GM10847 (cell line): ENCODE data around the gene DOCK11.

Experiments used
- POLR2A ChIP-seq: IDR thresholded peaks from 2 replicates; pipeline ENCODE4 v1.6.1; 2011; ENCODE audit not compliant: insufficient read length; ENCODE audit errors: extremely low read depth

DOCK11 gene

DNA sequence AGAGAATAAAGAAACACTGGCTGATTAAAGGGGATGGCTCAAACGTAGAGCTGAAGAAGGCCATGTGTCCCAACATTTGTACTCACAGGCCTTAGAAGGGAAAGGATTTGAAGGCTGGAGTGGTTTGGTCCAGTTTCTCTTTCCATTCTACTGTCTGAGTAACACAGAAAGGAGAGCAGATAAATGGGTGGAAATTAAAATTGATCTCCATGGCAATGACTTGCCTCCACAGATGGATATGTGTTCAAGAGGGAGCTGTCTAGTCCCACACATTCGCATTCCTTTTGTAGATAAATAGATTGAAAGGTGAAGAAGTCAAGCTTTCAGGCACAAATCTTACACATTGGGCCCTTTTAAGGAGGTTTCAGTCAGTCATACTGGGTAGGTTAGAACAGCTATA is 74.6 kb downstream of the DOCK11 start:
- no peak for TF ChIP-seq POLR2A

DNA sequence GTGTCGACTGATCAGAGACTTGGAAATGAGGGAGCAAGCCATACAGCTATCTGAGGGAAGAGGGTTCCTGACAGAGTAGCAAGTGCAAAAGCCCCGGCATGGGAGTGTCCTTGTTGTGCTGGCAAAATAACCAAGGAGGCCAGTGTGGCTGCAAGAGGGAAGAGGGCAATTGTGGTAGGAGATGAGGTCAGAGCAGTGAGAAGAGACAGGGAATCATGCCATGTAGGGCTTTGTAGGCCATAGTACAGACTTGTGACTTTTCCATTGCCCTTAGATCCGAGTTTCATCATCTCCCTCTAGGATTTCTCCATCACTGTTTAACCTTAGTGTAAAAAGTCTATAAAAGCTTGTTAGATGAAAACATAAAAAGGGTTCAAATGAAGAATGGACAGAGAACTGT is 76.2 kb downstream of the DOCK11 start:
- no peak for TF ChIP-seq POLR2A

DNA sequence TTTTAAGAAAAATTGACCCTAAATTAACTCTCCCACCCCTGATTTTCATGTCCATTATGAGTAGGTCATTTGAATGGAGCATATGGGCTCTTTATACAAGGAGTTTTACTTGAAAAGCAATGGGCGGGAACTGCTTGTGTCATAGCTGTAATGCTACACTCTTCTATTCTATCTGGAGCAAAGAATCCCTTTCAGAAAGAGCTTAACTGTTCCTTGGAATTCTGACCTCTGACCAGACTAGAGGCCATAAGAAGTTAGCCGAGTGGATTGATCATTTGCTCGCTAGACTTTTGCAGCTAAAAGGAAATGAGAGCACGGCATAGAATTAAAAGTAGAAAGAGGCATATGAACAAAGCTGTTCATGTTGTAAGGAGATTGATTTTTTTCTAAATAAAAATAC is 79.1 kb downstream of the DOCK11 start:
- TF ChIP-seq POLR2A = no peak

DNA sequence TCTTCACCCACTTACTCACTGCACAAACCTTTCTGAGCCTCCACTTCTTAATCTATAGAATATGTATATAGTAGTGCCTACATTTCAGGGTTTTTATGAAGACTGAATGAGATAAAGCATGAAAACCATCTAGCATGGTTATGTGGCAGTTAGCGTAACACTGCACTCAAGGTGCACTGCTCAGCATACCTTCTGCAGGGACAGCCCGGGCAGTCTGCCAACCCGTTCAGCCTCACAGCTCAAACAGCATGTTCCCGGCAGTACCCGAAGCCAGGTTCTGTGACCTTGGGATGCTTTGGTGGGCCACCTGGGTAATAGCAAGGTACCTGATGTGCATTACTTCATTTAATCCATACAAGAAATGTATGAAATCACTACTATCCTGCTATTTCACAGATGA is 81.4 kb downstream of the DOCK11 start:
- TF ChIP-seq POLR2A = no peak

DNA sequence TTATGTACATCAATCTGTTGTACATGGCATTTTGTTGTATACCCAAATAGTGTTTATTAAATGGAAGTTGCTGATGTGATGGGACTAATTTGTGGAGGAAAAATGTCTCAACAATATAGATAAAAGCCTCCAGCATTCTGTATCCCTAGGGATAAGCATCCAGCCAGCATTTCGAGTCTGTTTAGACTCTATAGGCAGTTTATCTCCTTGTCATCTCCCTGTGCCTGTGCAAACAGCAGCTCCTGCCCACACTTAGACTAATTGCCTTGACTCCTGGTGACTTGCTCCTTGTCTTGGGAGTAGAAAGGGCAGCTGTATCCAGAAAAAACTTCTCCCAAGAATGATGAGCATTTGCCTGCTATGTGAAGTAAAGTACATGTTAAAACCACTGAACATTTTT is 83.8 kb downstream of the DOCK11 start:
- no peak for TF ChIP-seq POLR2A

DNA sequence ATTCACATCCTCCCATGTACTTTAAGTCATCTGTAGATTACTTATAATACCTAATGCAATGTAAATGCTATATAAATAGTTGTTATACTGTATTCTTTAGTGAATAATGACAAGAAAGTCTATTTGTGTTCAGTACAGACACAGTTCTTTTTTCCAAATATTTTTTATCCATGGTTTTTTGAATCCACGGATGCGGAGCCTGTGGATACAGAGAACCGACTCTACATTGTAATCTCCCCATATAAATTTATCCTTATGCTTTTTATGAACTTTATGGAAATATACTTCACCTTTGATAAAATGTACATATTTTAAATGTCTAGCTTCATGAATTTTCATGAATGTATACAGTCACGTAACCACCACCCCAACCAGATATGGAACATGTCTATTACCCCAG is 88.2 kb downstream of the DOCK11 start:
- no peak for TF ChIP-seq POLR2A

DNA sequence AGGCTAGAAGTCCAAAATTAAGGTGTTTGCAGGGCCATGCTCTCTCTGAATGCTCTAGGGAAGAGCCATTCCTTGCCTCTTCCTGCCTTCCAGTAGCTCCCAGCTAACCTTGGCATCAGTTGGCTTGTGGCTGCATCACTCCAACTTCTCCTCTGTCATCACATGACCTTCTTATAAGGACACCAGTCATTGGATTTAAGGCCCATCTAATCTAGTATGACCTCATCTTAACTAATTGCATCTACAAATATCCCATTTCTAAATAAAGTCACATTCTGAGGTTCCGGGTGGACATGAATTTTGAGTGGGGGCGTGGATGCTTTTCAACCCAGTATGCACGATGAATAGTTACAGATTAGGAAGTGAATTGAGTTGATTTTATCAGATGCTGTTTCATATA is 89.7 kb downstream of the DOCK11 start:
- no peak for TF ChIP-seq POLR2A

DNA sequence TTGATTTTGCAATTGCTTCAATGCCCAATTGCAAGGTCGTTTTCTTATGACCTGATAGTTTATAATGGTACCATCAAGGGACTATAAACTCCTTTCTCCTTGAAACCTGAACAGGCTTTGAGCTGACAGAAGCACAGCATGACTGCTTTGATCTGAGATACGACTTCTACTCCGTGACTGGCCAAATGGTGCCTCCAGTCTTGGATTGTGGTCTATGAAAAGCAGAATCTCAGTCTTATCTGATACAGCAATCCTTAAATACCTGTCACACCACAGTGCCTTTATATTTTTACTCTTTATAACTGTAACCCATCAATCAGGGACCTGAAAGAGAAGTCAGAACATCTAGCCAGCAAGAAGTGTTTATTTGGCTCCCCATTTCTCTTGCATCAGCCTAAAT is 93.1 kb downstream of the DOCK11 start:
- no peak for TF ChIP-seq POLR2A

DNA sequence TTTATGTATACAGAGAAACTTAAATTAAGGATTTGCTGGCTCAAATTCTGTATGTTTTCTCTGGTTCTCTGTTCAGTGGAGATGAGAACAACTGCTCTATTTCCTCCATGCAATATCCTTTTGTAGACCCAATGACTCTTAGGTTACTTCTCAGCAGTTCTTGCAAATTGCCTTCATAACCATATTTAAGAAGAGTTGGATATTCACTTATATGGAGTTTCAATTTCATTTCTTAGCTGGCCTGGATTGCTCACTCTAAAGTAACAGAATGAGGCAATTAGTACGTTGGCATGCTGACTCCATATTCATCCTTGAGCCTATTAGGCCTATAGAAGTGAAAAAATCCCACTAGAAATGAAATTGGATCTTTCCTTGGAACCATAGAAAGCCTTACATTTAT is 93.6 kb downstream of the DOCK11 start:
- no peak for TF ChIP-seq POLR2A

DNA sequence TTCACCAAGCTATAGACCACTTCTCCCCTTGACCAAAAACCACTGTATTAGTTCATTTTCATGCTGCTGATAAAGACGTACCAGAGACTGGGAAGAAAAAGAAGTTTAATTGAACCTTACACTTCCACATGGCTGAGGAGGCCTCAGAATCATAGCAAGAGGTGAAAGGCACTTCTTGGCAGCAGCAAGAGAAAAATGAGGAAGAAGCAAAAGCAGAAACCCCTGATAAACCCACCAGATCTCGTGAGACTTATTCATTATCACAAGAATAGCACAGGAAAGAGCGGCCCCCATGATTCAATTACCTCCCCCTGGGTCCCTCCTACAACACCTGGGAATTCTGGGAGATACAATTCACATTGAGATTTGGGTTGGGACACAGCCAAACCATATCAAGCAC is 97.8 kb downstream of the DOCK11 start:
- TF ChIP-seq POLR2A = no peak

DNA sequence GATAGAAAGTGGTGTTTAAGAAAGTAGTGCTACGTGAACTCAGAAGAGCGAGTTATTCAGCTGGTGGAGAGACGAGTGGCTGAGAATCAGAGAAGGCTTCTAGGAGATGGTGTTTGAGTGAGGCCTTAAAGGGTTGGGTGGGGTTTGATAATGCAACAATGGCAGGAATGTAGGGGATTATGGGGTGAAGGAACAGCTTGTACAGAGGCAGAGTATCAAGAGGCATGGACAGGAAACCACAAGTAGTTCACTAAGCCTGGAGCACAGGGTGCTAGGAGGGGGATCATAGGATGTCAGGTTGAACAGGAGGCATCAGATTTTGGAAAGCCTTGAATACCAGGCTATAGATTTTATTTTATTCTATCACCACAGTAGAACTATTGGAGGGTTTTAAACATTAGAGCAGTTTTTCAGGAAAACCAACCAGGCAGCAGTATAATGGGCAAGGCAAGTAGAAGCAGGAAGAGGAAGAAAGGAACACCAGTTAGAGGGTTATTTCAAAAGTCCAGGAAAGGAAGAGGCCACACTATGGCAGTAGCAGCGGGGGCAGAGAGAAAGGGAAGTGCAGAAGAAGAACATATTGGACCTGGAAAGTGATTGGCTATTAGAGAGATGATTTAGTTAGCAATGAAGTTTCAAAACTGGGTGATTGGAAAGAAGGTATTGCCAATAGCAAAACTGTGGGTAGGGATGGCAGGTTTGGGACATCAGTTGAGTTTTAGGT is 99.2 kb downstream of the DOCK11 start:
- TF ChIP-seq POLR2A = no peak

DNA sequence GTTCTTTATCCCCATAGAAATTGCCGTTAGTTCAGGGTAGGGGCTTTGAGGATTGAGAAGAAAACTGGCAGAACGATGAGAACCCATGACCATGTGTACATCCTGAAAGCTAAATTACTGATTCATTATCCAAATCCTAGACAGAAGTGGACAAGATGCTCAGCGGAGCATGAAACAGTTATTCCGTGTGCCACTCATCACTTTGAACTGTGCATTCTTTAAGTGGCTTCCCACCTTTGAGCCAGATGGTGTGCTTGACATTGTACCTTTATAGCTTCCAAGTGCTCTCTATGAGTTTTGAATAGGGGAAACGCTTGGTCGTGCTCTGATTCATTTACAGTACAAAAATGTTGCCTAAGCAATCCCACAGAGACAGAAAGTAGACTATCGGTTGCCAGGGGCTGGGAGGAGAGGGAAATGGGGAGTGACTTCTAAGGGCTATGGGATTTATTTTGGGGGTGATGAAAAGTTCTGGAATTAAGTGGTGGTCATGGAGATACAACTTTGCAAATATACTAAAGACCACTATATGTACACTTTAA is 100.0 kb downstream of the DOCK11 start:
- TF ChIP-seq POLR2A = no peak

DNA sequence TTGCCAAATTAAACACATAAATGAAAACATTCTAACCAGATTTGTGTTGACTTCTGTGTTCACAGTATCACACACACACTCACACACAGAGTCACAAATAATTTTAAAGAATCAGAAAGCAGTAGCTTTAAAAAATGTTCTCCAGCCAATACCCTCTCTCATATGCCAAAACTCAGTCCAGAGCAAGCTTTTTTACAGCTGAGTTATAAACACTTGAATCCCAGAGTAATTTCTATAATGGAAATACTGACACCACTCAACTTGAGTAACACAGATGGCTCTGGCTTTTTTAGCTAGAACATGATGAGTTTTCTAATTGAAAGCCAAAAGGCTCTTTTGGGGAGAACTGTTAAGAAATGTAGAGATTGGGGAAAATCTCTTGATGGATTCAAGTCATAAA is 100.8 kb downstream of the DOCK11 start:
- TF ChIP-seq POLR2A = no peak

DNA sequence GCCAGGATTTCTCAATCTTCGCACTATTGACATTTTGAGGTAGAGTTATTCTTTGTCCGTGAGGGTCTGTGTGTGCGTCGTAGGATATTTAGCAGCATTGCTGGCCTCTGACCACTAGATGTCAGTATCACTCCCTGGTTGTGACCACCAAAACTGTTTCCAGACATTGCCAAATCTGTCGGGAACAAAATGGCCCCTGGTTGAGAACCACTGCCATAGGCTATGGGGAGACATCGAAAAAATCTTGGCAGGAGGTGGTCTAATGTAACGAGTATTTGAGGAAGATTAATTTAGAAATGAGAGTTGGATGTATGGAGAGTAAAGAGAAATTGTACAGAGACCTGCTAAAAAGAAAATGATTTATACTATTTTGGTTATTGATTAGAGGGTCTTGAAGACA is 108.4 kb downstream of the DOCK11 start:
- no peak for TF ChIP-seq POLR2A

DNA sequence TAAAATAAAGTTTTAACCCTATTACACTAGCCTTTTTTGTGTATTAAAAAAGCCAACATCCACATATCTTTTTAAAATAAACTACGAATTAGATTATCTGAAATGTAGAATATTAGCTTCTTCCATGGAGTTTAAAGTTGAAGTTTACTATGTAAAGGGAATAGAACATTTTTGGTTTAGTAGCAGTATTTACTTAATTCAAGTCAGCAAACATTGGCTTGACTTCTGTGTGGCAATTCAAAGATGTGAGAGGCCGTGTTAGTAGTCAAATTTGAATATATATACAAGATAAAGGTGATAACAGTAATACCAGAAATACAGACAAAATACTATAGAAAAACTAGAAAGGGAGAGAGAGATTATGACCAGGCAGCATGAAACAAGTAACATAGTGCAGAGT is 116.7 kb downstream of the DOCK11 start:
- TF ChIP-seq POLR2A = no peak

DNA sequence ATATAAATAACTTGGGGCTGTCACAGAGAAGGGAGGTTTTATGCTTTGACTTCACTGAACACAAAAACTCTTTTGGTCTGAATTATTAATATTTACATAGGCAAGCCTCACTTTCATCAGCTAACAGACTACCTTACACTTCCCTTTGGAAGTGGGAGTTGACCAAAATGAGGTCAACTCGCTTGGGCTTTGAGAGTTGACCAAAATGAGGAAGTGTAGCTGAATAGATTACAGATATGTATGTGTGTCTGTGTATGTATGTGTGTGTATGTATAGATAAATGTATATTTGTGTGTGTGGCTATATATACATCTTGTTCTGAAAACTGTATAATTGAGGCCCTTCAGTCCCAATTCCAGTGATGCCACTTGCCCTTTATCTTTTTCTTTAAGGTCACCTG is 118.5 kb downstream of the DOCK11 start:
- no peak for TF ChIP-seq POLR2A

DNA sequence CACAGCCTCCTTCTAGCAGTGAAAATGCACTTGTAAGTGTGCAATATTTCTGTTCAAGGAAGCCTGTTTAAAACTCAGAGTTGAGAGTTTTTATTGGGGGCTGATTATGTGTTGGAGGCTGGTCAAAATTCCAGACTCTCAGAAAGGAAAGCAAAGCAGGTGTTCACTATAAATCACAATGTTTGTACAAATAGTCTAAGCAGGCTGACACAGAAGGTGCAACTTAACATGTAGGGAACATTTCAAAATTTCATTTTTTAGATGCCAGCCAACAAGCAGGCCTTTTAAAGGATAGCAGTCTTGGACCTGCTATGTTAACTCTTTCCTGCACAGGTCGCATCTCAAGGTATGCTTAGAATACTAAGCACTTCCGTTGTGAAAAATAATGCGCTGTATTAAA is 119.5 kb downstream of the DOCK11 start:
- TF ChIP-seq POLR2A = no peak

DNA sequence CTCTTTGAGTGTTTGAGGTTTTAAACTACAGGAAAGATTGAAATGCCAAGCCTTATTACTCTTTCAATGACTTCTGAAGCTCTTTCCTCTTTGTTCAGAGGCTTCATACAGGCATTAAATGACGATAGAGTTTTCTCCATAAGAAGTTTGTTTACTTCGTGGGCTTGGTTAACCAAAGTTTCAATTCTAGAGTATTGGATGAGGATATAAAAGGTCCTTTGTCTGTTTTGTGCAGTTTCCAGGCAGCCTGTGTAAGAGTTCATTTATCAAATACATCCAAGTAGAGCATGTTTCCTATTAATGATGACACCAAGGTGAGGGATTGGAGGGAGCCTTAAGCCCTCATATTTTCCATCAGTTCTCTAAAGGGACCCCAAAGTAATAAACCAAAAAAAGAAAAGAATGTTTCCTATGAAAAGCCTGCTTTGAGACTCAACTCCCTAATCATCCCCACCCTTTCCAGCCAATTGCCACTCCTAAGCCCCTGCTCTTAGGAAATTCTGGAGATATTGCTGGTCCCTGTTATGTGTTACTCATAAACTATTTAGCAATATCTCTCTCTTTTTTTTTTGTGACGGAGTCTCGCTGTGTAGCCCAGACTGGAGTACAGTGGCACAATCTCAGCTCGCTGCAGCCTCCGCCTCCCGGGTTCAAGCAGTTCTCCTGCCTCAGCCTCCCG is 125.6 kb downstream of the DOCK11 start:
- no peak for TF ChIP-seq POLR2A

DNA sequence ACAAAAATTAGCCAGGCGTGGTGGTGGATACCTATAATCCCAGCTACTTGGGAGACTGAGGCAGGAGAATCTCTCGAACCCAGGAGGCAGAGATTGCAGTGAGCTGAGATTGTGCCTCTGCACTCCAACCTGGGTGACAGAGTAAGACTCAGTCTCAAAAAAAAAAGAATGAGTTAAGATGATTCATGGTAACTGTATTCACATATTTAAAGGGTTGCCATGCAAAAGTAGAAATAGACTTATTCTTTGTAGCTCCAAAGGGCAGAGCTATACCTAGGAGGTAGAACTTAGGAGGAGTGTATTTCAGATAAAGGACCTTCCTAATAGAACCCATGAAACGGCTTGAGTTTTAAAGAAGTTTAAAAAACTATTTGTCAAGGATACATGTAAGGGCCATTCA is 127.4 kb downstream of the DOCK11 start:
- TF ChIP-seq POLR2A = no peak
